Measurements from ENCODE around the gene ME3.

- TF ChIP-seq CTCF (IDR thresholded peaks at IDR 0.05) (no peak), POLR2A (IDR thresholded peaks at IDR 0.05) (no peak)
Measured at GRCh38 chr11:86497310-86497709, 175.1 kb downstream of the ME3 start.
